Right cardiac atrium (tissue), 5 donors: ENCODE results near the gene PCF11. TPM values are rescaled to one million over a fixed set of nuclear protein-coding genes. Genes with fewer than 3 reads are reported as not detected.
"Not testable (repeated sequence)": the region's sequence is repeated elsewhere in the genome, so short reads cannot be mapped to it uniquely, and the experiment has no call there.

Experiments
- ATAC-seq, 2 donors: fragments of 200-7000 bp; cut with Tn5 transposase; one replicate each; pipeline versions ENCODE4 v1.8.0 to v1.9.1; 2020; ENCODE audit warnings: moderate library complexity in 2 of 2, mild to moderate bottlenecking in 1 of 2
- DNase-seq, 3 donors: peaks; one replicate each; pipeline ENCODE4 v3.0.0-alpha.2; 2020
- H3K27ac ChIP-seq: one replicate; pipeline ENCODE4 v1.5.1; 2013; ENCODE audit warnings: mild to moderate bottlenecking, low read length, control low read depth, moderate library complexity
- H3K27me3 ChIP-seq: one replicate; pipeline ENCODE4 v1.6.1; 2013; ENCODE audit not compliant: control insufficient read depth, insufficient read depth
- H3K4me1 ChIP-seq: one replicate; pipeline ENCODE4 v1.6.1; 2013; ENCODE audit warnings: low read length; ENCODE audit not compliant: control insufficient read depth, insufficient read depth
- H3K4me3 ChIP-seq: one replicate; pipeline ENCODE4 v1.5.1; 2013; ENCODE audit warnings: low read length, control low read depth
- H3K9me3 ChIP-seq: one replicate; pipeline ENCODE4 v1.6.1; 2013; ENCODE audit warnings: low read length; ENCODE audit not compliant: control insufficient read depth
- WGBS: extraction: QIAGEN DNeasy Blood & Tissue Kit; methylation state at CpG from one replicate; pipeline ENCODE4 v1.1.7; 2013; 5-methylcytosine and 5-hydroxymethylcytosine counted together
- intact Hi-C, 4 donors: fragments of 100-400 bp; cut with DNase I; formaldehyde crosslinking; loops; one replicate each; pipeline versions ENCODE4 v1.11.0 to v1.14.0; 2022 to 2023
- polyA plus RNA-seq: library from polyadenylated mRNA; stranded (reverse); fragments of 200-250 nt; gene quantifications from one replicate; pipeline ENCODE4 v1.2.3, GENCODE V29; 2013
- total RNA-seq, 4 donors: library from RNA; stranded (reverse); fragmentation: NEBNext Ultra II Directional; extraction: Animal tissue kit (Norgen Biotek cat#: 25700); gene quantifications; one replicate each; pipeline ENCODE4 v1.2.1, GENCODE V29; 2021
- donor health status: healthy with polysubstance abuse.
- donor health status: DM: no; HTN: yes; CAD: no.
- donor health status: DM: no; HTN: no; CAD: no.
- donor health status: DM: no; HTN: yes; CAD: no; lungs with severe emphysema.
- donor health status: DM: yes; HTN: yes; CAD: no.

The PCF11 gene
- total and polyA plus RNA-seq, 5 donors: 17.5 to 38.4 (median 33.2) TPM

DNA sequence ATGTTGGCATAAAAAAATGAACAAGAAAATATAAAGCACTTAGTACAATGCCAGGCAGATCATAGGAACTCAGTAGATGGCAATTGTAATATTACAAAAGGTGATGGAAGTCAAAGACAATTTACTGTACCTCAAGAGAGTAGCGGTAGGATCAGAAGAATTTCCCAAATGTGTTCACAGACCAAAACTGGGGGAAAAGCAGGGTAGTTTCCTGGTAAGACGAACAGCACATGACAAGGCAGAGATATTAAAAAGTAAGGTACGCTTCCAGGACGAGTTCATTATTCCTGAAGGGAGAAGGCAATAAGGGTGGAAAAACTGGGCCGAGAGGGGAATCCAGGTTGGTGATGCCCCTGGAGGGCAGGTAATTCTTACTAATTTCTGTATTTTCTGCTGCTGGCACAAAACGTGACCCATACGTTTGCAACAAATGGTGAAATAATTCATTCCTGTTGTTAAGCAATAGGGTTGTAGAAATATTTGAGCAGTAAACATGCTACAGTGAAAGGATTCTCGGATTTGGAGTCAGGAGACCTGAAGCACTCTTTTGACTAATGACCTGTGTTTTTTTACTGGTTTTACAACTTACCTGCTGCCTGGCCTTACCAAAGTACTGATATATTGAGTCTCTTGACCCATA, 35.8 kb downstream of the PCF11 start:
- no peaks in the 10 kb centered on the region for H3K27me3 ChIP-seq
- H3K4me3 ChIP-seq: peak overlapping the region; percentile 91
- H3K4me1 ChIP-seq: no peaks in the 10 kb centered on the region
- ATAC-seq: no peak
- no peaks in the 10 kb centered on the region for H3K9me3 ChIP-seq
- intact Hi-C loops: loop anchor here in 2 of 4 donors (10.0 kb wide), 1 partner anchor 288 kb away; the partner anchor contains the start of genes DDIAS (in 2 of the 2) and PRCP (in 2 of the 2)
- peak overlapping the region; percentile 50 for H3K27ac ChIP-seq
- 15% methylated on average over 8 of the region's 8 CpGs for WGBS
- no peak for DNase-seq

DNA sequence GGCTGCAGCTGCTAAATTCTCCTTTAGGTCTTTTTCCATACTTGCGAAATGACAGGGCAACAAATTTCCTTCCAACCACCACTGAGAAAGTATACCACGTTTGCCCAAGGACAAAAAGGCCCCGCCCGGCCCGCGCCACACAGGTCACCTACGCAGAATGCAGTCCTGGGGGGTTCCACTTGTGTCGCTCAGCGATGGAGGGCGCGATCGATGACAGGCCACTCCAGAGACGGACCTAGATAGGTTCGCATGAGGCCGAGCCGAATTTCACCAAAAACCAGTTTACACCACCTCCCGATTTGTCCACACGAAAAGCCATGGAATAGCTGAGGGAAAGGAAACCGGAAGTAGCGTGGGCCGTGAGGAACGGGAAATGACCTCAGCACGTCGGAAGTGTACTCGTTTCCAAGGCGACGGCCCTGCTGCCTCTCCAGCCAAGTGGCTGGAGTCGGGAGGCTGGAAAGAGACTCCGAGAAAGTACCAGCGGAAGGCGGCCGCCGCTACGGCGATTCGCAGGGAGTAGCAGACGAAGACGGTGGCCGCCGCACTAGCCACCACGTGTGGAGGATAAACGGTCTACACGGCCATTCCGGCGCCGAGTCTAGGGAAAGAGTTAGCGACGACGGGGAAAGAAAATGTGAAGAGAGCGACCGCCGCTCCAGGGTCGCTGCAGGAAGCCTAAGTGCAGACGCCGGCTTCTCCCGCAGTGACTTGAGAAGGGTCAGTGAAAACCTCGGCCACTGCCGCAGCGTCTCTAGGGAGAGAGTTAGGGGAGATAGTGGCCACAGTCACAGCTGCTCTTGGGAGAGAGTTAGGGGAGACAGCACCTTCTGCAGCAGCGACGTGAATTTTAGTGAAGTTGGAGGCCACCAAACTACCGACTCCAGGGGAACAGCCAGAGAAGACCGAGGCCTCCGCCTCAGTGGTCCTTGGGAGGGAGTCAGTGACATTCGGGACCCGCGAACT, 36.7 kb downstream of the PCF11 start, which contains the start of gene ANKRD42:
Gene ANKRD42, plus strand, starts transcription at position 398 of the 966 bp plus-strand sequence. CDS start 959 bp downstream, outside the sequence.
- WGBS: under 1% methylated on average over 67 of the region's 67 CpGs
- intact Hi-C loops: loop anchor here in 2 of 4 donors (10.0 kb wide), 1 partner anchor 289 kb away; the partner anchor contains the start of genes DDIAS (in 2 of the 2) and PRCP (in 2 of the 2)
- peak; percentile 97 to 98 for ATAC-seq
- Histone ChIP-seq H3K27ac (peak within 1 kb of the TSS; percentile 91), H3K4me3 (peak within 1 kb of the TSS; percentile 91), H3K4me1 (no peaks in the 10 kb centered on the region), H3K27me3 (no peaks in the 10 kb centered on the region), H3K9me3 (no peaks in the 10 kb centered on the region)
- peak; percentile 94 to 97 (median 95) for DNase-seq

DNA sequence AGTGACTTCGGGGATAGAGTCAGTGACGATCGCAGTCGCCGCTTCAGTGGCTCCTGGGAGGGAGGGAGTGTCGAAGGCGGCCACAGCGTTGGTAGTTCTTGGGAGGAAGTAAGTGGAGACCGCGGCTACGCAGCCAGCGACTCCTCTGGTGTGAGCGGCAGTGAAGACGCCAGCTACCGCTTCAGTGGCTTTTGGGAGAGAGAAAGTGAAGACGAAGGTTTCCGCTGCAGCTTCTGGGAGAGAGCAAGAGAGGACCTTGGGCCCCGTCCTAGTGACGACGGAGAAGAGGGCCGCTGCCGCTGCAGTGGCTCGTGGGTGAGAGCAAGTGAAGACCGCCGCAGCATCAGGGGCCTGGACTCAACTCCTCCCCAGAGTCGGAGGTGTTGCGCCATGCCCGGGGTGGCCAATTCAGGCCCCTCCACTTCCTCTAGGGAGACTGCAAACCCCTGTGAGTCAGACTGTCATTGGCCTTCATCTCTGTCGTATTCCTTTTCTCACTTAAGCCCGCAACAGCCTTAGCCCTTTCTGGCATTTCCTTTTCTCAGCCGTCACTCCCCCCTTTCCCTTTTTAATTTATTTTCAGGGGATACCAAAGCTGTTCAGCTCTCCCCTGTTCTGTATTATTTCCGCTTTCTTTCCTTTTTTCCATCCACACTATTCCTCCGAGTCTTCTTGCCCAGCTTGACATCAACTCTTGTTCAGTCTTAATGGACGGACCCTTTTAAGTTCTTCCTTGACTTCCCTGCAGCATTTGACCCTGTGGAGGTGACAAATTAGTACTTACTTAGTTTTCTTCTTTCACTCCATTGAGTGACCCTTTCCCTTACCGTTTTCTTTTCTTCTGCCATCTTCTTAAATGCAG, 37.6 kb downstream of the PCF11 start:
- Histone ChIP-seq H3K4me1 (no peaks in the 10 kb centered on the region), H3K4me3 (peak overlapping the region; percentile 91), H3K27ac (peak overlapping the region; percentile 48), H3K9me3 (no peaks in the 10 kb centered on the region), H3K27me3 (no peaks in the 10 kb centered on the region)
- intact Hi-C loops: loop anchor here in 2 of 4 donors (10.0 kb wide), 1 partner anchor 290 kb away; the partner anchor contains the start of genes DDIAS (in 2 of the 2) and PRCP (in 2 of the 2)
- WGBS: 2% methylated on average over 35 of the region's 35 CpGs
- ATAC-seq (peak; percentile 78 to 86), DNase-seq (peak; percentile 83 to 88 (median 87))

DNA sequence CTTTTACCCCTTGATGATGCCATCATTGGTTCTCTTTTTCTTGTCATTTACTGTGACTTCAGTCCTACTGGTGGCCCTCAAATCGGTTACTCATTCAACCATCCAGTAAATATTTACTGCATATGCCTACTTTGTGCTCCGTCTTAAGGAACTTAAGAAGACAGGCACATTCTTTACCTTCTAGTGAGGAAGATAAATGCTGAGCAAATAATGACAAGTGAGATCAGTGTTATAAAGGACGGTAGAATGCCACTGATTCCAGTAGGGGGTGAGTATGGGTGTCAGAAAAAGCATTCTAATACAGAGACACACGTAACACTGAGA, 38.2 kb downstream of the PCF11 start:
- intact Hi-C loops: loop anchor here in 2 of 4 donors (10.0 kb wide), 1 partner anchor 290 kb away; the partner anchor contains the start of genes DDIAS (in 2 of the 2) and PRCP (in 2 of the 2)
- Histone ChIP-seq H3K4me1 (no peaks in the 10 kb centered on the region), H3K27ac (peak overlapping the region; percentile 48), H3K27me3 (no peaks in the 10 kb centered on the region), H3K4me3 (peak overlapping the region; percentile 91), H3K9me3 (no peaks in the 10 kb centered on the region)
- 46% methylated on average over 4 of the region's 4 CpGs for WGBS
- no peak for DNase-seq
- no peak for ATAC-seq

GRCh38 chr11:83195649-83196048, 38.7 kb downstream of the PCF11 start:
- no peak overlapping the region for H3K4me3 ChIP-seq
- ATAC-seq: no peak
- 97% methylated on average over 8 of the region's 8 CpGs for WGBS
- no peaks in the 10 kb centered on the region for H3K4me1 ChIP-seq
- intact Hi-C loops: loop anchor here in 2 of 4 donors (10.0 kb wide), 1 partner anchor 291 kb away; the partner anchor contains the start of genes DDIAS (in 2 of the 2) and PRCP (in 2 of the 2)
- H3K27me3 ChIP-seq: no peaks in the 10 kb centered on the region
- DNase-seq: no peak
- H3K27ac ChIP-seq: no peak overlapping the region
- H3K9me3 ChIP-seq: no peaks in the 10 kb centered on the region

GRCh38 chr11:83200035-83200434, 43.1 kb downstream of the PCF11 start:
- DNase-seq: no peak
- intact Hi-C loops: no loop called here
- Histone ChIP-seq H3K27ac (no peak overlapping the region), H3K4me1 (no peaks in the 10 kb centered on the region), H3K9me3 (no peaks in the 10 kb centered on the region), H3K27me3 (no peaks in the 10 kb centered on the region), H3K4me3 (no peak overlapping the region)
- WGBS: 100% methylated on average over 1 of the region's 1 CpG
- no peak for ATAC-seq

- Histone ChIP-seq H3K4me3 (no peak overlapping the region), H3K4me1 (no peaks in the 10 kb centered on the region), H3K27ac (no peak overlapping the region), H3K27me3 (no peaks in the 10 kb centered on the region), H3K9me3 (no peaks in the 10 kb centered on the region)
- intact Hi-C loops: no loop called here
- ATAC-seq (no peak), DNase-seq (no peak)
- 81% methylated on average over 3 of the region's 3 CpGs for WGBS
Observed at GRCh38 chr11:83205608-83206185, 48.8 kb downstream of the PCF11 start.

GRCh38 chr11:83206221-83206620, 49.3 kb downstream of the PCF11 start:
- no peaks in the 10 kb centered on the region for H3K4me1 ChIP-seq
- no peaks in the 10 kb centered on the region for H3K27me3 ChIP-seq
- DNase-seq (no peak), ATAC-seq (no peak)
- 57% methylated on average over 1 of the region's 1 CpG for WGBS
- no peak overlapping the region for H3K27ac ChIP-seq
- H3K9me3 ChIP-seq: no peaks in the 10 kb centered on the region
- intact Hi-C loops: no loop called here
- no peak overlapping the region for H3K4me3 ChIP-seq

- DNase-seq, H3K27ac ChIP-seq, H3K4me3 ChIP-seq, ATAC-seq, H3K27me3 ChIP-seq, H3K9me3 ChIP-seq, intact Hi-C loops, H3K4me1 ChIP-seq: not testable (repeated sequence)
- WGBS: 65% methylated on average over 4 of the region's 4 CpGs
Observed at GRCh38 chr11:83206771-83207382, 49.9 kb downstream of the PCF11 start.

DNA sequence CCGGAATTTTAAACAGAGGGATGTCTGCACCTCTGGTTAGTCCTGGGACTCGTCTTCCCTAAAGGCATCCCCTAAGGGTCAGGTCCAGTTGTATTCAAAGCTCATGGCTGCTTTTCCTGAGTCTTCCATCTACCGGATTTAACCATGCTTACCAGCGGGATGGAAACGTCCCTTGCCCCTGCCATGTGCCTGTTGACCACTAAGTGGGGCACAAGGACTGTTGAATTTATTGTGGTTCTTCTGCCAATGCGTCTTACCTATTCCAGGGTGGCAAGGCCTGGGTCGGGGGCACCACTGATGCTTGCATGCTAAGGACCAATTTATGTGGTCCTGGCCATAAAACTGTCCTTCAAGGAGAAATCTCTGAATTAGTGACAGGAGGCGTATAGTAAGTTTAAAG, 62.2 kb downstream of the PCF11 start:
- Histone ChIP-seq H3K9me3 (no peaks in the 10 kb centered on the region), H3K4me3 (no peak overlapping the region), H3K4me1 (no peaks in the 10 kb centered on the region), H3K27ac (no peak overlapping the region), H3K27me3 (no peaks in the 10 kb centered on the region)
- no peak for DNase-seq
- no peak for ATAC-seq
- intact Hi-C loops: no loop called here
- 68% methylated on average over 8 of the region's 8 CpGs for WGBS
